HCT116 (cell line): ENCODE data around the gene NBAS. TPM values are rescaled to one million over a fixed set of nuclear protein-coding genes. Genes with fewer than 3 reads are reported as not detected.
"Not testable (repeated sequence)": the region's sequence is repeated elsewhere in the genome, so short reads cannot be mapped to it uniquely, and the experiment has no call there.

ENCODE experiments used
- ATAC-seq: fragments of 200-7000 bp; cut with Tn5 transposase; 2 replicates; pipeline ENCODE4 v1.9.1; 2020; ENCODE audit warnings: mild to moderate bottlenecking, moderate library complexity
- BruUV-seq: library from RNA; stranded (reverse); fragments of 400-500 nt; replicated peaks from 2 replicates; lab custom pipeline; 2021; lab: Mats Ljungman, UMichigan
- CTCF ChIA-PET: fragments of 300-600 bp; sonication (Branson Sonifier 250); formaldehyde crosslinking; loops from one replicate; lab custom pipeline; 2021; ENCODE audit warnings: antibody characterized with exemption; lab: Charles Lee
- POLR2A ChIA-PET: fragments of 300-600, 350-600 bp; sonication (Branson Sonifier 250); formaldehyde crosslinking; loops from one replicate; lab custom pipeline; 2021; ENCODE audit warnings: antibody characterized with exemption; lab: Charles Lee
- RAD21 ChIA-PET, 2 experiments: fragments of 300-600 bp; sonication (Branson Sonifier 250); formaldehyde crosslinking; loops; one replicate each; lab custom pipeline; 2023; ENCODE audit warnings: low total read pairs in 2 of 2; ENCODE audit not compliant: uncharacterized antibody in 2 of 2, unreplicated experiment in 2 of 2, low non-redundant PET in 1 of 2; lab: Charles Lee
- DNase-seq: peaks from one replicate; pipeline ENCODE4 v3.0.0-alpha.2; 2010; ENCODE audit warnings: low read depth, low spot score
- H2AFZ ChIP-seq: fragments of 200-600 bp; shearing (Covaris generic), sonication (generic); 2 replicates; pipeline ENCODE4 v1.6.1; 2017; ENCODE audit warnings: low read depth, mixed run types, mixed read lengths, antibody characterized with exemption, low read length; ENCODE audit not compliant: poor library complexity, severe bottlenecking
- H3K27ac ChIP-seq: 2 replicates; pipeline ENCODE4 v1.5.1; 2012; ENCODE audit warnings: low read depth, low read length
- H3K27me3 ChIP-seq: fragments of 200-600 bp; sonication (generic); 2 replicates; pipeline ENCODE4 v1.6.1; 2016; ENCODE audit warnings: mixed run types, low read length, mixed read lengths; ENCODE audit not compliant: insufficient read depth
- H3K36me3 ChIP-seq, 2 experiments: fragments of 200-500 bp in 1 of 2; fragments of 200-600 bp in 1 of 2; sonication (Bioruptor generic) in 1 of 2; sonication (generic) in 1 of 2; 2 replicates each; pipeline versions ENCODE4 v1.5.1 to v1.6.1; 2014 to 2016; ENCODE audit warnings: low read length in 2 of 2, inconsistent platforms in 1 of 2, mixed read lengths in 1 of 2, mixed run types in 1 of 2; ENCODE audit not compliant: insufficient read depth in 2 of 2, control insufficient read depth in 1 of 2
- H3K4me1 ChIP-seq, 2 experiments: fragments of 200-600 bp in 1 of 2; sonication (generic) in 1 of 2; 2 replicates each; pipeline versions ENCODE4 v1.5.1 to v1.6.1; 2012 to 2017; ENCODE audit warnings: low read length in 2 of 2, inconsistent platforms in 1 of 2, mild to moderate bottlenecking in 1 of 2, mixed read lengths in 1 of 2, mixed run types in 1 of 2, moderate library complexity in 1 of 2; ENCODE audit not compliant: insufficient read depth in 2 of 2, control insufficient read depth in 1 of 2
- H3K4me2 ChIP-seq: fragments of 200-600 bp; sonication (generic); 2 replicates; pipeline ENCODE4 v1.6.1; 2017; ENCODE audit warnings: mixed run types, low read length, mixed read lengths
- H3K4me3 ChIP-seq, 2 experiments: fragments of 200-600 bp in 1 of 2; sonication (generic) in 1 of 2; replicated peaks in 1 of 2; 2 replicates each; pipeline ENCODE4 v1.5.1; 2011 to 2016; ENCODE audit warnings: low read length in 2 of 2, control low read depth in 1 of 2, low read depth in 1 of 2, mild to moderate bottlenecking in 1 of 2, mixed read lengths in 1 of 2, mixed run types in 1 of 2
- H3K79me2 ChIP-seq: fragments of 200-600 bp; sonication (generic); 2 replicates; pipeline ENCODE4 v1.6.1; 2017; ENCODE audit warnings: mild to moderate bottlenecking, mixed run types, low read length, moderate library complexity, mixed read lengths; ENCODE audit not compliant: insufficient read depth
- H3K9ac ChIP-seq: fragments of 200-600 bp; sonication (generic); 2 replicates; pipeline ENCODE4 v1.6.1; 2016; ENCODE audit warnings: low read length, mixed read lengths
- H3K9me2 ChIP-seq: fragments of 200-600 bp; sonication (generic), shearing (Covaris generic); 2 replicates; pipeline ENCODE4 v1.6.1; 2017; ENCODE audit warnings: mixed run types, mild to moderate bottlenecking, moderate library complexity; ENCODE audit not compliant: insufficient read depth
- H3K9me3 ChIP-seq, 2 experiments: fragments of 200-500 bp in 1 of 2; fragments of 200-600 bp in 1 of 2; sonication (Bioruptor generic) in 1 of 2; sonication (generic) in 1 of 2; 2 replicates each; pipeline ENCODE4 v1.6.1; 2014 to 2017; ENCODE audit warnings: low read length in 2 of 2, mixed read lengths in 2 of 2, inconsistent platforms in 1 of 2, low read depth in 1 of 2, mild to moderate bottlenecking in 1 of 2, mixed run types in 1 of 2, moderate library complexity in 1 of 2; ENCODE audit not compliant: control insufficient read depth in 1 of 2, insufficient read depth in 1 of 2
- H4K20me1 ChIP-seq: fragments of 200-600 bp; sonication (generic), shearing (Covaris generic); 2 replicates; pipeline ENCODE4 v1.6.1; 2017; ENCODE audit warnings: mixed run types, mild to moderate bottlenecking, moderate library complexity; ENCODE audit not compliant: insufficient read depth
- ELF1 ChIP-seq: IDR thresholded peaks from 2 replicates; pipeline ENCODE4 v1.6.1; 2012; ENCODE audit warnings: low read depth, borderline replicate concordance
- EZH2 ChIP-seq: fragments of 200-600 bp; sonication (generic); IDR thresholded peaks from 2 replicates; pipeline ENCODE4 v1.6.1; 2017; ENCODE audit warnings: antibody characterized with exemption, mixed run types
- EZH2phosphoT487 ChIP-seq: fragments of 200-600 bp; IDR thresholded peaks from 2 replicates; pipeline ENCODE4 v1.6.1; 2018; ENCODE audit warnings: antibody characterized with exemption, borderline replicate concordance
- FOSL1 ChIP-seq: IDR thresholded peaks from 2 replicates; pipeline ENCODE4 v1.6.1; 2012; ENCODE audit warnings: low read depth
- POLR2A ChIP-seq: IDR thresholded peaks from 2 replicates; pipeline ENCODE4 v1.7.0; 2011; ENCODE audit warnings: borderline replicate concordance; ENCODE audit not compliant: insufficient read depth, insufficient read length; ENCODE audit errors: extremely low read depth
- SIN3A ChIP-seq: IDR thresholded peaks from 2 replicates; pipeline ENCODE4 v1.6.1; 2012; ENCODE audit warnings: low read depth
- TCF7L2 ChIP-seq: IDR thresholded peaks from 2 replicates; pipeline ENCODE4 v1.7.0; 2011; ENCODE audit warnings: borderline replicate concordance, inconsistent platforms; ENCODE audit not compliant: insufficient read depth, insufficient read length; ENCODE audit errors: extremely low read depth
- ZFX ChIP-seq: fragments of 450-650 bp; IDR thresholded peaks from 2 replicates; pipeline ENCODE4 v1.6.1; 2017
- intact Hi-C: fragments of 100-400 bp; cut with micrococcal nuclease; formaldehyde crosslinking; loops from 2 replicates; pipeline ENCODE4 v1.10.0; 2022
- total RNA-seq: library from RNA; stranded (reverse); gene quantifications from one replicate; pipeline ENCODE4 v1.2.1, GENCODE V29; 2021; ENCODE audit not compliant: unreplicated experiment
- TF ChIP-seq, protein P1 (sequence below): IDR thresholded peaks from 2 replicates; pipeline ENCODE4 v1.6.1; 2012
- TF ChIP-seq, protein P2 (sequence below): IDR thresholded peaks from 2 replicates; pipeline ENCODE4 v1.6.1; 2012; ENCODE audit warnings: low read depth

NBAS gene
- total RNA-seq, 1 experiment from 2014 or later, result 32.8 TPM

DNA sequence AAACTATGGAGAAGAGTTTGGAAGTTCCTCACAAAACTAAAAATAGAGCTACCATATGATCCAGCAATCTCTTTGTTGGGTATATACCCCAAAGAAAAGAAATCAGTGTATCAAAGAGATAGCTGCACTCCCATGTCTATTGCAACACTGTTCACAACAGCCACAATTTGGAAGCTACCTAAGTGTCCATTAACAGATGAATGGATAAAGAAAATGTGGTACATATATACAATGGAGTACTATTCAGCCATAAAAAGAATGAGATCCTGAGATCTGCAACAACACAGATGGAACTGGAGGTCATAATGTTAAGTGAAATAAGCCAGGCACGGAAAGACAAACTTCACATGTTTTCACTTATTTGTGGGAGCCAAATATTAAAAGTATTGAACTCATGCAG lies 350.6 kb downstream of the NBAS start:
- H3K4me3 ChIP-seq, H3K4me1 ChIP-seq, H2AFZ ChIP-seq, H3K27ac ChIP-seq, intact Hi-C loops, H3K36me3 ChIP-seq, BruUV-seq, DNase-seq, H3K9me2 ChIP-seq, H3K27me3 ChIP-seq, RAD21 ChIA-PET, H3K4me2 ChIP-seq, H3K9ac ChIP-seq, H3K9me3 ChIP-seq, CTCF ChIA-PET, ATAC-seq, POLR2A ChIA-PET, H3K79me2 ChIP-seq, H4K20me1 ChIP-seq: not testable (repeated sequence)

DNA sequence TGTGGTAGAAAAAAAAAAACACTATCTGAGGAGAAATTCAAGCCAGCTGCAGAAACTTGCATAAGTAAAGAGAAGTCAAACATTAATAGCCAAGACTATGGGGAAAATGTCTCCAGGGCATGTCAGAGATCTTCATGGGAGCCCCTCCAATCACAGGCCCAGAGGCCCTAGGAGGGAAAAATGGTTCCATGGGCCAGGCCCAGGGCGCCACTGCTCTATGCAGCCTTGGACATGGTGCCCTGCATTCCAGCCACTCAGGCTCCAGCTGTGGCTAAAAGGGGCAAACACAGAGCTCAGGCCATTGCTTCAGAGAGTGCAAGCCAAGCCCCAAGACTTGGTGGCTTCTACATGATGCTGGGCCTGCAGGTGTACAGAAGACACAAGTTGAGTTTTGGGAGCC lies 354.7 kb downstream of the NBAS start:
- Histone ChIP-seq H2AFZ (no peak overlapping the region), H3K27me3 (no peaks in the 10 kb centered on the region), H3K4me3 (no peak overlapping the region), H3K27ac (no peak overlapping the region), H3K9me2 (no peaks in the 10 kb centered on the region)
- CTCF ChIA-PET, result no interaction called here
- DNase-seq, result no peak
- no TSS peak for BruUV-seq
- TF ChIP-seq, protein P1, sequence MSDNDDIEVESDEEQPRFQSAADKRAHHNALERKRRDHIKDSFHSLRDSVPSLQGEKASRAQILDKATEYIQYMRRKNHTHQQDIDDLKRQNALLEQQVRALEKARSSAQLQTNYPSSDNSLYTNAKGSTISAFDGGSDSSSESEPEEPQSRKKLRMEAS, result no peak
- TF ChIP-seq SIN3A, result no peak
- no peak for TF ChIP-seq ZFX
- no peak for TF ChIP-seq TCF7L2
- no peak for TF ChIP-seq EZH2phosphoT487
- TF ChIP-seq FOSL1, result no peak
- TF ChIP-seq, protein P2, sequence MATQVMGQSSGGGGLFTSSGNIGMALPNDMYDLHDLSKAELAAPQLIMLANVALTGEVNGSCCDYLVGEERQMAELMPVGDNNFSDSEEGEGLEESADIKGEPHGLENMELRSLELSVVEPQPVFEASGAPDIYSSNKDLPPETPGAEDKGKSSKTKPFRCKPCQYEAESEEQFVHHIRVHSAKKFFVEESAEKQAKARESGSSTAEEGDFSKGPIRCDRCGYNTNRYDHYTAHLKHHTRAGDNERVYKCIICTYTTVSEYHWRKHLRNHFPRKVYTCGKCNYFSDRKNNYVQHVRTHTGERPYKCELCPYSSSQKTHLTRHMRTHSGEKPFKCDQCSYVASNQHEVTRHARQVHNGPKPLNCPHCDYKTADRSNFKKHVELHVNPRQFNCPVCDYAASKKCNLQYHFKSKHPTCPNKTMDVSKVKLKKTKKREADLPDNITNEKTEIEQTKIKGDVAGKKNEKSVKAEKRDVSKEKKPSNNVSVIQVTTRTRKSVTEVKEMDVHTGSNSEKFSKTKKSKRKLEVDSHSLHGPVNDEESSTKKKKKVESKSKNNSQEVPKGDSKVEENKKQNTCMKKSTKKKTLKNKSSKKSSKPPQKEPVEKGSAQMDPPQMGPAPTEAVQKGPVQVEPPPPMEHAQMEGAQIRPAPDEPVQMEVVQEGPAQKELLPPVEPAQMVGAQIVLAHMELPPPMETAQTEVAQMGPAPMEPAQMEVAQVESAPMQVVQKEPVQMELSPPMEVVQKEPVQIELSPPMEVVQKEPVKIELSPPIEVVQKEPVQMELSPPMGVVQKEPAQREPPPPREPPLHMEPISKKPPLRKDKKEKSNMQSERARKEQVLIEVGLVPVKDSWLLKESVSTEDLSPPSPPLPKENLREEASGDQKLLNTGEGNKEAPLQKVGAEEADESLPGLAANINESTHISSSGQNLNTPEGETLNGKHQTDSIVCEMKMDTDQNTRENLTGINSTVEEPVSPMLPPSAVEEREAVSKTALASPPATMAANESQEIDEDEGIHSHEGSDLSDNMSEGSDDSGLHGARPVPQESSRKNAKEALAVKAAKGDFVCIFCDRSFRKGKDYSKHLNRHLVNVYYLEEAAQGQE, result no peak
- no peak for TF ChIP-seq EZH2
- TF ChIP-seq ELF1, result no peak
- no peak for TF ChIP-seq POLR2A
- TF ChIP-seq, all 23 proteins: peak for 0
- H3K79me2 ChIP-seq, result no peaks in the 10 kb centered on the region
- no peaks in the 10 kb centered on the region for H3K36me3 ChIP-seq
- H3K4me2 ChIP-seq, result no peak overlapping the region
- POLR2A ChIA-PET, result no interaction called here
- RAD21 ChIA-PET, result no interaction called here
- no peaks in the 10 kb centered on the region for H4K20me1 ChIP-seq
- no peaks in the 10 kb centered on the region for H3K4me1 ChIP-seq
- no peak for ATAC-seq
- no peaks in the 10 kb centered on the region for H3K9me3 ChIP-seq
- H3K9ac ChIP-seq, result no peak overlapping the region
- intact Hi-C loops, result no loop called here
